Lower leg skin (tissue), 4 donors: ENCODE measurements around the gene FDXR. TPM values are rescaled to one million over a fixed set of nuclear protein-coding genes. Genes with fewer than 3 reads are reported as not detected.
A peak's percentile ranks its signal among the peaks of the same experiment; 100 is the strongest.

Experiments
- DNase-seq, 2 donors: peaks; one replicate each; pipeline ENCODE4 v3.0.0-alpha.2; 2019; ENCODE audit warnings: low spot score in 2 of 2
- H3K4me3 ChIP-seq: fragments of 200-600 bp; sonication (generic); 2 replicates; pipeline ENCODE4 v1.5.1; 2017; ENCODE audit warnings: mild to moderate bottlenecking, low read depth; ENCODE audit not compliant: poor library complexity, severe bottlenecking
- CTCF ChIP-seq, 3 donors: fragments of 450-650 bp; IDR thresholded peaks; one replicate each; pipeline ENCODE4 v1.5.1; 2016; ENCODE audit warnings: antibody characterized with exemption in 3 of 3, mild to moderate bottlenecking in 3 of 3, moderate library complexity in 2 of 3
- POLR2A ChIP-seq, 2 donors: fragments of 450-650 bp; IDR thresholded peaks; one replicate each; pipeline ENCODE4 v1.6.1; 2016 to 2017; ENCODE audit warnings: antibody characterized with exemption in 2 of 2, mild to moderate bottlenecking in 1 of 2, moderate library complexity in 1 of 2
- WGBS, 2 donors: methylation state at CpG; one replicate each; pipeline ENCODE4 v1.1.5; 2018; 5-methylcytosine and 5-hydroxymethylcytosine counted together
- intact Hi-C: fragments of 100-400 bp; cut with DNase I; formaldehyde crosslinking; loops from one replicate; pipeline ENCODE4 v1.15.0; 2023; ENCODE audit warnings: low total_unique reads
- total RNA-seq, 4 donors: library from RNA; depleted of rRNA; stranded (reverse); fragments of >200 nt; gene quantifications; one replicate each; pipeline ENCODE4 v1.1.0, GENCODE V29; 2016

The FDXR gene
- total RNA-seq, 4 donors from 2014 or later, result 21.9 to 28.0 (median 24.6) TPM

- intact Hi-C loops, result no loop called here
- 89 to 95% methylated on average over 26 to 27 of the region's 27 CpGs for WGBS, 2 donors
- TF ChIP-seq POLR2A (IDR thresholded peaks at IDR 0.05) (no peak), CTCF (IDR thresholded peaks at IDR 0.05) (no peak)
- H3K4me3 ChIP-seq, result no peak overlapping the region
- no peak for DNase-seq
These were observed 47.5 kb upstream of the FDXR start for GRCh38 chr17:74920306-74920620.

GRCh38 chr17:74919440-74920305 lies 46.9 kb upstream of the FDXR start:
- no peak for TF ChIP-seq CTCF (IDR thresholded peaks at IDR 0.05)
- TF ChIP-seq POLR2A (IDR thresholded peaks at IDR 0.05), result no peak
- 75 to 86% methylated on average over 57 to 60 of the region's 67 CpGs for WGBS, 2 donors
- intact Hi-C loops, result no loop called here
- no peak overlapping the region for H3K4me3 ChIP-seq
- DNase-seq, result no peak

- no peak for DNase-seq
- 86 to 91% methylated on average over 5 of the region's 5 CpGs for WGBS, 2 donors
- TF ChIP-seq CTCF (IDR thresholded peaks at IDR 0.05) (no peak), POLR2A (IDR thresholded peaks at IDR 0.05) (no peak)
- no peak overlapping the region for H3K4me3 ChIP-seq
- intact Hi-C loops, result no loop called here
These were observed 46.1 kb upstream of the FDXR start for GRCh38 chr17:74918906-74919305.

GRCh38 chr17:74917430-74917829 lies 44.6 kb upstream of the FDXR start:
- intact Hi-C loops, result no loop called here
- WGBS, 2 donors, result 67 to 73% methylated on average over 10 of the region's 10 CpGs

GRCh38 chr17:74916851-74917199 lies 44.0 kb upstream of the FDXR start:
- intact Hi-C loops, result no loop called here
- WGBS, 2 donors, result 85 to 93% methylated on average over 11 of the region's 11 CpGs
- TF ChIP-seq CTCF (IDR thresholded peaks at IDR 0.05) (peak in 1 of 3 donors; percentile 21), POLR2A (IDR thresholded peaks at IDR 0.05) (no peak)
- no peak overlapping the region for H3K4me3 ChIP-seq
- no peak for DNase-seq

More at GRCh38 chr17:74917430-74917829, 44.6 kb upstream of the FDXR start:
- DNase-seq, result no peak
- H3K4me3 ChIP-seq, result no peak overlapping the region
- TF ChIP-seq POLR2A (IDR thresholded peaks at IDR 0.05), result no peak
- TF ChIP-seq CTCF (IDR thresholded peaks at IDR 0.05), result no peak
